ENCODE measurements around the gene MTMR12.

GRCh38 chr5:32255540-32255900 is 57.2 kb downstream of the MTMR12 start:
- no peak for TF ChIP-seq POLR2A (IDR thresholded peaks at IDR 0.05; ENCODE audit: low read length)
- no peak for TF ChIP-seq GATA1 (IDR thresholded peaks at IDR 0.05; ENCODE audit: low read depth, low read length)
